Fibroblast of villous mesenchyme (primary cell): ENCODE results near the gene ZNF511. TPM values are rescaled to one million over a fixed set of nuclear protein-coding genes. Genes with fewer than 3 reads are reported as not detected.

Experiments
- DNase-seq: peaks from one replicate; pipeline ENCODE4 v3.0.0-alpha.2; 2010; ENCODE audit warnings: low read depth
- H3K4me3 ChIP-seq: 2 replicates; pipeline ENCODE4 v1.5.1; 2011; ENCODE audit warnings: low read depth, mild to moderate bottlenecking, low read length
- total RNA-seq: library from RNA; depleted of rRNA; stranded (reverse); fragments of >200 nt; gene quantifications from 2 replicates; pipeline ENCODE4 v1.2.3, GENCODE V29; 2012
- TF ChIP-seq, protein P1 (sequence below): IDR thresholded peaks from 2 replicates; pipeline ENCODE4 v1.5.1; 2012; ENCODE audit warnings: low read depth, mild to moderate bottlenecking, low read length; ENCODE audit not compliant: insufficient read depth

Gene ZNF511
- total RNA-seq, 1 donor: 21.2 TPM

DNA sequence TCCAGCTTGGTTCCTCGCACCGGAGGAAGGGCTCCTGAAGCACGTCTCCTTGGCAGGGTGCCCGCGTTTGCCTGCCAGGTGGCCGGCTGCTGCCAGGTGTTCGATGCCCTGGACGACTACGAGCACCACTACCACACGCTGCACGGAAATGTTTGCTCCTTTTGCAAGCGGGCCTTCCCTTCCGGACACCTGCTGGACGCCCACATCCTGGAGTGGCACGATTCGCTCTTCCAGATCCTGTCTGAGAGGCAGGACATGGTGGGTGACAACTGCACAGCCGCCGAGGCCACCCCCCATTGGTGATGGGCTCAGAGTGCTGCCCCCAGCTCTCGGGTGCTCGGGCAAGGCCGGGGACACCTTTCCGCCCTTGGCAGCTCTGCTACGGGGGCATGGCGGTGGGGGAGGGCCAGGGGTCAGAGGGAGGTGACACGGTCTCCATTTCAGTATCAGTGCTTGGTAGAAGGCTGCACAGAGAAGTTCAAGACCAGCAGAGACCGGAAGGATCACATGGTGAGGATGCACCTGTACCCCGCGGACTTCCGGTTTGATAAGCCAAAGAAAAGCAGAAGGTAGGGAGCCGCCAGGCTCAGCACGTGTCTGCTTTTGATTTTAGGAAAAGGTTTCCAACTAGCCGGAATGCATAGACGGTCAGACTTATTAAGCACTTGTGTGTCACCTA lies 1.1 kb downstream of the ZNF511 start:
- DNase-seq: no peak
- TF ChIP-seq, protein P1, sequence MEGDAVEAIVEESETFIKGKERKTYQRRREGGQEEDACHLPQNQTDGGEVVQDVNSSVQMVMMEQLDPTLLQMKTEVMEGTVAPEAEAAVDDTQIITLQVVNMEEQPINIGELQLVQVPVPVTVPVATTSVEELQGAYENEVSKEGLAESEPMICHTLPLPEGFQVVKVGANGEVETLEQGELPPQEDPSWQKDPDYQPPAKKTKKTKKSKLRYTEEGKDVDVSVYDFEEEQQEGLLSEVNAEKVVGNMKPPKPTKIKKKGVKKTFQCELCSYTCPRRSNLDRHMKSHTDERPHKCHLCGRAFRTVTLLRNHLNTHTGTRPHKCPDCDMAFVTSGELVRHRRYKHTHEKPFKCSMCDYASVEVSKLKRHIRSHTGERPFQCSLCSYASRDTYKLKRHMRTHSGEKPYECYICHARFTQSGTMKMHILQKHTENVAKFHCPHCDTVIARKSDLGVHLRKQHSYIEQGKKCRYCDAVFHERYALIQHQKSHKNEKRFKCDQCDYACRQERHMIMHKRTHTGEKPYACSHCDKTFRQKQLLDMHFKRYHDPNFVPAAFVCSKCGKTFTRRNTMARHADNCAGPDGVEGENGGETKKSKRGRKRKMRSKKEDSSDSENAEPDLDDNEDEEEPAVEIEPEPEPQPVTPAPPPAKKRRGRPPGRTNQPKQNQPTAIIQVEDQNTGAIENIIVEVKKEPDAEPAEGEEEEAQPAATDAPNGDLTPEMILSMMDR: no peak
- H3K4me3 ChIP-seq: no peak overlapping the region

DNA sequence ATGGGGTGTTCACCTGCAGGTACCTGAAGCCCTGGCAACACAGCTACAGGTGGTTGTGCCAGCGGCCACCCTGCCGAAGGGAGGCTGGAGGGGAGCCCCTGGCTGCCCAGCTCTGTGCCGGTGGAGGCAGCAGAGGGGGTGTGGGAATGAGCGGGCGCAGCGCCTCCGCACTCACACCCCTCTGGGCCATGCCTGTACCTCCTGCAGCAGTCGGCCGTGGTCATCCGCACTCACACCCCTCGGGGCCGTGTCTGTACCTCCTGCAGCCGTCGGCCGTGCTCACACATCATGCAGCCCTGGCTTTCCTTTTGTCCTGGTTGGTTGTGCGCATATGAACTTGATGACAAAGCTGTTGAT lies 1.7 kb downstream of the ZNF511 start:
- H3K4me3 ChIP-seq: no peak overlapping the region
- TF ChIP-seq, protein P1: no peak
- DNase-seq: no peak

DNA sequence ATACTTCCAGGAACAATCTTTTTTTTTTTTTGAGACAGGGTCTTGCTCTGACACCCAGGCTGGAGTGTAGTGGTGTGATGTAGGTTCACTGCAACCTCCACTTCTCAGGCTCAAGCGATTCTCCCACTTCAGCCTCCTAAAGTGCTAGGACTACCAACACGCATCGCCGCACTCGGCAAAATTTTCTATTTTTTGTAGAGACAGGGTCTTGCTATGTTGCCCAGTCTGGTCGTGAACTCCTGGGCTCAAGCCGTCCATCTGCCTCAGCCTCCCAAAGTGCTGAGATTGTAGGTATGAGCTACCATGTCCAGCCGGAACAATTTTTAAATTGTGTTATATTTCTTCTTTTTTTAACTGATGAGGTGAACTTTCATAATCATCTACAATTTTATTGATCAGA lies 2.1 kb downstream of the ZNF511 start:
- no peak overlapping the region for H3K4me3 ChIP-seq
- TF ChIP-seq, protein P1: no peak
- DNase-seq: no peak

DNA sequence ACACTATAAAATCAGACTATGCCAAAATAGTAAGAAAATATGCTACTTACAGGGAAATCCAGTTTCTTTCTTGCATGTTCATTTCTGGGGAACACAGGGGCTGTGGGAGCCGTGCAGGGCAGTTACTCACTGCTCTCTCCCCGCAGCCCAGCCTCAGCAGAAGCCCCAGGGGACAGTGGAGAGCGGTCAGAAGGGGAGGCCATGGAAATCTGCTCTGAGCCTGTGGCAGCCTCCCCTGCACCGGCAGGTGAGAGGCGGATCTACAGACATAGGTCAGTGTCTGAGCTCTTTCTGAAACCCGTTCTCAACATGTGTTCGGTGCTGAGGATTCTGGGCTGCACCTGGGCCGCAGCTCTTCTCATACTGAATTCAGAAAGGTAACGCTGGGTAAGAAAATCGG lies 2.9 kb downstream of the ZNF511 start:
- DNase-seq: no peak
- no peak overlapping the region for H3K4me3 ChIP-seq
- TF ChIP-seq, protein P1: no peak

DNA sequence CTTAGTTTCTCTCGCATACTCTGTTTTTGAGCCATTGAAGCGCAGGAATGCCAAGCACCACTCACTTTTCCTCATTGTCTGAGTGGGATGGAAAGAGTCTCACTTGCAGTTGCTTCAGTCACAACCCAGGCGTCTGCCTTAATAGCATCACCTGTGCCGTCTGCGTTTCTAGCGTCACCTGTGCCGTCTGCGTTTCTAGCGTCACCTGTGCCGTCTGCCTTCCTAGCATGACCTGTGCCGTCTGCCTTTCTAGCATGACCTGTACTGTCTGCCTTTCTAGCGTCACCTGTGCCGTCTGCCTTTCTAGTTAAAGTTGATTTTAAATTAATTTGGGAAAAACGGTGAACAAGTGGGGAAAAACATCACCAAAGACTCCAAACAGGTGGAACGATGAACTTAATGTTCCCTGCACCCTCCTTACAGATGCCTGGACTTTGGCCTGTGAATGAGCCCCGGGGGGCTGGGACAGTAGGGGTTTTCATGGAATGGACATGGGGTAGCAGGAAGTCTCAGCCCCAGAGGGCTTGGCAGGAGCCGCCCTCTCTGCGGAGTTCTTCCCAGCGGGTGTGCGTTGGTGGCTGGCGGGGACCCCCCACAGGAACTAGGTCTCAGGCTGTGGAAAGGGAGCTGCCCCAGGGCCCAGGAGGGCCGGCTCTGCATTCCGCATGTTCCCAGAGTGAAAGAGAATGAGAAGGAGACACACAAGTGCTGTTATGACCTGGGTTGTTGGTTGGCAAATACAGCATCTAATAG lies 3.5 kb downstream of the ZNF511 start:
- H3K4me3 ChIP-seq: no peak overlapping the region
- no peak for DNase-seq
- TF ChIP-seq, protein P1: no peak

DNA sequence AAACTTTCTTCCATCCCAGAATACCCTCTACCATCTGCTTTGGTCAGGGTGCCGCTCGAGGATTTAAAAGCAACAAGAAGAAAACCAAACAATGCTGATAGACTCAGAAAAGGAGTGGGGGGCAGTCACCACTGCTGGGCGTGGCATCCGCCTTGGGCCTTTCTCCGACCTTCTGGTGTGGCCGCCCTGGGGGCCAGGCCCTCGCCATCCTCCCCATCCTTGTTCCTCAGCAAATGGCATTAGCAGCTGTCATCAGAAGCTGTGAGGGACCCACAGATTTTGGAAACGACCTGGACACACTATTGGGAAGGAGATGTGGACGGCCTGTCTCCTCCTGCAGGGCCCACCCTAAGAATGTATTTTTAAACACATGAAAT lies 4.0 kb downstream of the ZNF511 start:
- TF ChIP-seq, protein P1: no peak
- DNase-seq: no peak
- H3K4me3 ChIP-seq: no peak overlapping the region
